Prostate gland (tissue), 2 donors: Measurements from ENCODE around the gene REST. TPM values are rescaled to one million over a fixed set of nuclear protein-coding genes. Genes with fewer than 3 reads are reported as not detected.

Experiments
- DNase-seq: peaks from one replicate; pipeline ENCODE4 v3.0.0-alpha.2; 2019; ENCODE audit warnings: low spot score
- H3K27ac ChIP-seq, 2 donors: fragments of 200-600 bp; sonication (generic); 2 replicates each; pipeline ENCODE4 v1.5.1; 2017 to 2019
- H3K27me3 ChIP-seq: fragments of 200-600 bp; sonication (generic); replicated peaks from 2 replicates; pipeline ENCODE4 v1.5.1; 2019; ENCODE audit not compliant: insufficient read depth
- H3K36me3 ChIP-seq, 2 donors: fragments of 200-600 bp; sonication (generic); 1 replicate in 1 of 2; 2 replicates in 1 of 2; pipeline versions ENCODE4 v1.5.1 to v1.8.1; 2017 to 2019
- H3K4me1 ChIP-seq: fragments of 200-600 bp; sonication (generic); replicated peaks from 2 replicates; pipeline ENCODE4 v1.5.1; 2019
- H3K4me3 ChIP-seq, 2 donors: fragments of 200-600 bp; sonication (generic); 2 replicates each; pipeline ENCODE4 v1.5.1; 2017 to 2019
- H3K9me3 ChIP-seq: fragments of 200-600 bp; sonication (generic); 2 replicates; pipeline ENCODE4 v1.5.1; 2017
- CTCF ChIP-seq, 4 experiments: fragments of 200-600 bp in 2 of 4; fragments of 450-650 bp in 2 of 4; sonication (generic) in 2 of 4; IDR thresholded peaks; 1 replicate in 3 of 4; 2 replicates in 1 of 4; pipeline ENCODE4 v1.5.1; 2016 to 2019; ENCODE audit warnings: antibody characterized with exemption in 4 of 4, mild to moderate bottlenecking in 2 of 4, moderate library complexity in 2 of 4
- POLR2A ChIP-seq: fragments of 450-650 bp; IDR thresholded peaks from one replicate; pipeline ENCODE4 v1.6.1; 2016; ENCODE audit warnings: antibody characterized with exemption, mild to moderate bottlenecking
- POLR2AphosphoS5 ChIP-seq: sonication (generic); formaldehyde crosslinking; IDR thresholded peaks from one replicate; pipeline ENCODE4 v1.6.1; 2017; ENCODE audit warnings: antibody characterized with exemption
- WGBS: methylation state at CpG from one replicate; pipeline ENCODE4 v1.1.5; 2018; 5-methylcytosine and 5-hydroxymethylcytosine counted together
- intact Hi-C: fragments of 100-400 bp; cut with DNase I; formaldehyde crosslinking; loops from one replicate; pipeline ENCODE4 v1.14.2; 2022
- total RNA-seq, 2 donors: library from RNA; depleted of rRNA; stranded (reverse); fragments of >200 nt; gene quantifications; one replicate each; pipeline ENCODE4 v1.1.0, GENCODE V29; 2016

Gene REST
- total RNA-seq, 2 donors from 2014 or later: 38.0 to 50.8 TPM

GRCh38 chr4:56863441-56864139 is 44.1 kb upstream of the REST start:
- TF ChIP-seq CTCF (IDR thresholded peaks at IDR 0.05) (no peak), POLR2A (no peak)
- DNase-seq: no peak
- H3K36me3 ChIP-seq: no peaks in the 10 kb centered on the region
- H3K27me3 ChIP-seq: no peaks in the 10 kb centered on the region
- H3K27ac ChIP-seq: no peak overlapping the region
- WGBS: 91% methylated on average over 7 of the region's 7 CpGs
- intact Hi-C loops: no loop called here
- no peaks in the 10 kb centered on the region for H3K9me3 ChIP-seq
- H3K4me3 ChIP-seq: no peak overlapping the region
- H3K4me1 ChIP-seq: no peaks in the 10 kb centered on the region

- H3K27me3 ChIP-seq: no peaks in the 10 kb centered on the region
- no peak overlapping the region for H3K4me3 ChIP-seq
- TF ChIP-seq POLR2AphosphoS5 (no peak), POLR2A (no peak), CTCF (IDR thresholded peaks at IDR 0.05) (no peak)
- no peaks in the 10 kb centered on the region for H3K9me3 ChIP-seq
- WGBS: 26% methylated on average over 4 of the region's 4 CpGs
- no peaks in the 10 kb centered on the region for H3K36me3 ChIP-seq
- H3K27ac ChIP-seq: no peak overlapping the region
- H3K4me1 ChIP-seq: no peaks in the 10 kb centered on the region
- no peak for DNase-seq
- intact Hi-C loops: no loop called here
Measured at GRCh38 chr4:56870946-56871345, 36.8 kb upstream of the REST start.

GRCh38 chr4:56871371-56871866 is 36.3 kb upstream of the REST start:
- 30% methylated on average over 10 of the region's 10 CpGs for WGBS

GRCh38 chr4:56874166-56874565 is 33.5 kb upstream of the REST start:
- intact Hi-C loops: no loop called here
- TF ChIP-seq POLR2AphosphoS5 (peak; percentile 74), CTCF (IDR thresholded peaks at IDR 0.05) (no peak), POLR2A (peak; percentile 25)

More at GRCh38 chr4:56871371-56871866, 36.3 kb upstream of the REST start:
- no peak for DNase-seq
- Histone ChIP-seq H3K36me3 (no peaks in the 10 kb centered on the region), H3K4me1 (no peaks in the 10 kb centered on the region), H3K9me3 (no peaks in the 10 kb centered on the region), H3K27ac (no peak overlapping the region), H3K4me3 (no peak overlapping the region), H3K27me3 (no peaks in the 10 kb centered on the region)
- no peak for TF ChIP-seq CTCF (IDR thresholded peaks at IDR 0.05)
- no peak for TF ChIP-seq POLR2A
- TF ChIP-seq POLR2AphosphoS5: no peak
- intact Hi-C loops: no loop called here

GRCh38 chr4:56874923-56875322 is 32.8 kb upstream of the REST start:
- TF ChIP-seq POLR2A: no peak
- WGBS: 57% methylated on average over 6 of the region's 6 CpGs
- H3K27me3 ChIP-seq: no peaks in the 10 kb centered on the region
- no peak for DNase-seq
- no peaks in the 10 kb centered on the region for H3K4me1 ChIP-seq
- H3K36me3 ChIP-seq: no peaks in the 10 kb centered on the region
- no peaks in the 10 kb centered on the region for H3K9me3 ChIP-seq
- intact Hi-C loops: no loop called here
- H3K4me3 ChIP-seq: no peak overlapping the region
- H3K27ac ChIP-seq: no peak overlapping the region

More at GRCh38 chr4:56874166-56874565, 33.5 kb upstream of the REST start:
- DNase-seq: peak; percentile 72
- peak overlapping the region in 1 of 2 donors; percentile 5 for H3K27ac ChIP-seq
- H3K9me3 ChIP-seq: no peaks in the 10 kb centered on the region
- no peak overlapping the region for H3K4me3 ChIP-seq
- 41% methylated on average over 10 of the region's 10 CpGs for WGBS
- H3K27me3 ChIP-seq: no peaks in the 10 kb centered on the region
- H3K4me1 ChIP-seq: no peaks in the 10 kb centered on the region
- H3K36me3 ChIP-seq: no peaks in the 10 kb centered on the region
